ENCODE results near the gene ADAMTSL1. TPM values are rescaled to one million over a fixed set of nuclear protein-coding genes. Genes with fewer than 3 reads are reported as not detected.

The ADAMTSL1 gene
- total and polyA plus RNA-seq, 2 experiments from 2014 or later = 2.3 to 5.0 TPM

DNA sequence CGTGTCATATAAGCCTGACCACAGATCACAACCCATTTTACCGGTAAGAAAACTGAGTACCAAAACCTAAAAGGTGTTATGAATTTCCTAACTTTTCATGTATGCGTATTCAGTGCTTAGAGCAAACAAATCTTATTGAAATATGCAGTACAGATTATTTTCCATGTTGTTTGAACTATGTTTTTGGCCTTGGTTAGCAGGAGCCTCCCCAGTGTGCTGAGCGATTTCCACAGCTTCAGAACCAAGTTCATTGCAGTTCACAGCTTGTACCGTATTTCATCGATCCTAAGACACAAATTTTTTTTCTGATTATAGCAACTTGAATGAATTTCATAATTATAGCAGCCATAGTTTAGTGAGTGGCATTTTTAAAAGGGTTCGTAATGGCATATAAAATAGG, 13.7 kb downstream of the ADAMTSL1 start:
- Mint-ChIP-seq H3K27me3 (ENCODE audit: insufficient read depth, low read depth, poor library complexity) (no peaks in the 10 kb centered on the region), H3K4me3 (no peak overlapping the region), H3K36me3 (ENCODE audit: low read depth) (no peaks in the 10 kb centered on the region), H3K27ac (no peak overlapping the region), H3K9me3 (no peaks in the 10 kb centered on the region), H3K4me1 (peaks cover 9% of the 10 kb centered on the region; the same call in 1 of the 3 replicates)
- Histone ChIP-seq H3K4me2 (no peak overlapping the region), H3K27ac (ENCODE audit: low read depth) (no peak overlapping the region), H3K79me2 (replicated peaks; ENCODE audit: insufficient read depth) (no peaks in the 10 kb centered on the region), H3K27me3 (ENCODE audit: insufficient read depth) (no peaks in the 10 kb centered on the region), H3F3A (replicated peaks; ENCODE audit: low read depth) (no peaks in the 10 kb centered on the region), H4K20me1 (replicated peaks; ENCODE audit: insufficient read depth) (no peaks in the 10 kb centered on the region), H3K4me1 (ENCODE audit: insufficient read depth) (no peaks in the 10 kb centered on the region), H2AFZ (no peak overlapping the region), H3K4me3 (no peak overlapping the region), H3K36me3 (ENCODE audit: insufficient read depth) (no peaks in the 10 kb centered on the region), H3K9me2 (ENCODE audit: insufficient read depth) (no peaks in the 10 kb centered on the region)
- TF ChIP-seq ZNF331 (CRISPR knock-in tag; IDR thresholded peaks at IDR 0.05; ENCODE audit: low read depth) = no peak
- TF ChIP-seq POLR2AphosphoS5 (IDR thresholded peaks at IDR 0.05; ENCODE audit: low read depth) = no peak
- no peak for TF ChIP-seq EZH2 (IDR thresholded peaks at IDR 0.05; ENCODE audit: low read depth, unreplicated experiment)
- TF ChIP-seq ZNF462 (CRISPR knock-in tag; IDR thresholded peaks at IDR 0.05) = no peak
- no peak for TF ChIP-seq JUNB (IDR thresholded peaks at IDR 0.05; ENCODE audit: unreplicated experiment)
- no peak for TF ChIP-seq STAT1 (IDR thresholded peaks at IDR 0.05; ENCODE audit: unreplicated experiment)
- no peak for TF ChIP-seq CTCF (conservative IDR thresholded peaks at IDR 0.05; ENCODE audit: low read depth in 2 of 2)
- TF ChIP-seq ZNF114 (CRISPR knock-in tag; IDR thresholded peaks at IDR 0.05) = no peak
- no peak for TF ChIP-seq CREB1 (CRISPR knock-in tag; IDR thresholded peaks at IDR 0.05; ENCODE audit: low read depth)
- TF ChIP-seq ETS1 (IDR thresholded peaks at IDR 0.05) = no peak
- TF ChIP-seq NANOG (IDR thresholded peaks at IDR 0.05; ENCODE audit: borderline replicate concordance) = no peak
- TF ChIP-seq EZH2phosphoT487 (IDR thresholded peaks at IDR 0.05; ENCODE audit: unreplicated experiment) = no peak
- TF ChIP-seq, protein P1, sequence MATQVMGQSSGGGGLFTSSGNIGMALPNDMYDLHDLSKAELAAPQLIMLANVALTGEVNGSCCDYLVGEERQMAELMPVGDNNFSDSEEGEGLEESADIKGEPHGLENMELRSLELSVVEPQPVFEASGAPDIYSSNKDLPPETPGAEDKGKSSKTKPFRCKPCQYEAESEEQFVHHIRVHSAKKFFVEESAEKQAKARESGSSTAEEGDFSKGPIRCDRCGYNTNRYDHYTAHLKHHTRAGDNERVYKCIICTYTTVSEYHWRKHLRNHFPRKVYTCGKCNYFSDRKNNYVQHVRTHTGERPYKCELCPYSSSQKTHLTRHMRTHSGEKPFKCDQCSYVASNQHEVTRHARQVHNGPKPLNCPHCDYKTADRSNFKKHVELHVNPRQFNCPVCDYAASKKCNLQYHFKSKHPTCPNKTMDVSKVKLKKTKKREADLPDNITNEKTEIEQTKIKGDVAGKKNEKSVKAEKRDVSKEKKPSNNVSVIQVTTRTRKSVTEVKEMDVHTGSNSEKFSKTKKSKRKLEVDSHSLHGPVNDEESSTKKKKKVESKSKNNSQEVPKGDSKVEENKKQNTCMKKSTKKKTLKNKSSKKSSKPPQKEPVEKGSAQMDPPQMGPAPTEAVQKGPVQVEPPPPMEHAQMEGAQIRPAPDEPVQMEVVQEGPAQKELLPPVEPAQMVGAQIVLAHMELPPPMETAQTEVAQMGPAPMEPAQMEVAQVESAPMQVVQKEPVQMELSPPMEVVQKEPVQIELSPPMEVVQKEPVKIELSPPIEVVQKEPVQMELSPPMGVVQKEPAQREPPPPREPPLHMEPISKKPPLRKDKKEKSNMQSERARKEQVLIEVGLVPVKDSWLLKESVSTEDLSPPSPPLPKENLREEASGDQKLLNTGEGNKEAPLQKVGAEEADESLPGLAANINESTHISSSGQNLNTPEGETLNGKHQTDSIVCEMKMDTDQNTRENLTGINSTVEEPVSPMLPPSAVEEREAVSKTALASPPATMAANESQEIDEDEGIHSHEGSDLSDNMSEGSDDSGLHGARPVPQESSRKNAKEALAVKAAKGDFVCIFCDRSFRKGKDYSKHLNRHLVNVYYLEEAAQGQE (IDR thresholded peaks at IDR 0.05; ENCODE audit: unreplicated experiment) = no peak
- DNase-seq (ENCODE audit: low spot score) = no peak
- ATAC-seq = no peak
